ENCODE measurements around the gene IMPG2. TPM values are rescaled to one million over a fixed set of nuclear protein-coding genes. Genes with fewer than 3 reads are reported as not detected.

IMPG2 gene
- total RNA-seq, 2 experiments from 2014 or later: 0.03 TPM; not detected in 1

- H3K4me1 ChIP-seq (ENCODE audit: insufficient read depth, low read length, poor library complexity, severe bottlenecking): no peaks in the 10 kb centered on the region
- CTCF ChIA-PET (ENCODE audit: unreplicated experiment): no interaction called here
- no peak overlapping the region for H3K27ac ChIP-seq (ENCODE audit: low read depth, low read length, poor library complexity, severe bottlenecking)
- H4K20me1 ChIP-seq (ENCODE audit: insufficient read depth, low read length): no peaks in the 10 kb centered on the region
- intact Hi-C loops (cut with micrococcal nuclease; ENCODE audit: unreplicated experiment): no loop called here
- no peaks in the 10 kb centered on the region for H3K36me3 ChIP-seq (ENCODE audit: insufficient read depth, low read length)
- no peaks in the 10 kb centered on the region for H3K9me2 ChIP-seq (ENCODE audit: insufficient read depth, low read length)
- H3K4me3 ChIP-seq (ENCODE audit: low read depth, low read length, poor library complexity, severe bottlenecking): no peak overlapping the region
- TF ChIP-seq CTCF (conservative IDR thresholded peaks at IDR 0.05; ENCODE audit: low read length) (no peak), EZH2phosphoT487 (IDR thresholded peaks at IDR 0.05; ENCODE audit: borderline replicate concordance, low read depth, low read length) (no peak)
- no peak overlapping the region for H3K4me2 ChIP-seq (ENCODE audit: low read length)
- no TSS peak for BruUV-seq (replicated peaks)
- no peaks in the 10 kb centered on the region for H3K79me2 ChIP-seq (ENCODE audit: insufficient read depth, low read depth, low read length)
- H2AFZ ChIP-seq (ENCODE audit: low read length): no peak overlapping the region
- POLR2A ChIA-PET: no interaction called here
- no peak for DNase-seq (ENCODE audit: low spot score)
- H3K9me3 ChIP-seq (ENCODE audit: low read length): no peaks in the 10 kb centered on the region
Observed at GRCh38 chr3:101203411-101203810, 117.0 kb downstream of the IMPG2 start.

GRCh38 chr3:101202640-101203039 is 117.7 kb downstream of the IMPG2 start:
- ChIA-PET CTCF (ENCODE audit: unreplicated experiment) (no interaction called here), POLR2A (interaction anchor here (1.7 kb wide), 1 partner anchor 8 kb away, joined by 3 read pairs; no protein-coding TSS in a partner anchor)
- no peak overlapping the region for H3K4me3 ChIP-seq (ENCODE audit: low read depth, low read length, poor library complexity, severe bottlenecking)
- TF ChIP-seq EZH2phosphoT487 (IDR thresholded peaks at IDR 0.05; ENCODE audit: borderline replicate concordance, low read depth, low read length): no peak
- no peak for TF ChIP-seq CTCF (conservative IDR thresholded peaks at IDR 0.05; ENCODE audit: low read length)
- intact Hi-C loops (cut with micrococcal nuclease; ENCODE audit: unreplicated experiment): no loop called here
- H3K36me3 ChIP-seq (ENCODE audit: insufficient read depth, low read length): no peaks in the 10 kb centered on the region
- no peak overlapping the region for H2AFZ ChIP-seq (ENCODE audit: low read length)
- no peak overlapping the region for H3K4me2 ChIP-seq (ENCODE audit: low read length)
- no peaks in the 10 kb centered on the region for H3K9me2 ChIP-seq (ENCODE audit: insufficient read depth, low read length)
- peak; percentile 3 for DNase-seq (ENCODE audit: low spot score)
- no peaks in the 10 kb centered on the region for H3K79me2 ChIP-seq (ENCODE audit: insufficient read depth, low read depth, low read length)
- no peaks in the 10 kb centered on the region for H3K9me3 ChIP-seq (ENCODE audit: low read length)
- BruUV-seq (replicated peaks): no TSS peak
- H4K20me1 ChIP-seq (ENCODE audit: insufficient read depth, low read length): no peaks in the 10 kb centered on the region
- H3K4me1 ChIP-seq (ENCODE audit: insufficient read depth, low read length, poor library complexity, severe bottlenecking): no peaks in the 10 kb centered on the region
- H3K27ac ChIP-seq (ENCODE audit: low read depth, low read length, poor library complexity, severe bottlenecking): no peak overlapping the region

- no peak overlapping the region for H3K27ac ChIP-seq (ENCODE audit: low read depth, low read length, poor library complexity, severe bottlenecking)
- CTCF ChIA-PET (ENCODE audit: unreplicated experiment): no interaction called here
- H3K4me1 ChIP-seq (ENCODE audit: insufficient read depth, low read length, poor library complexity, severe bottlenecking): no peaks in the 10 kb centered on the region
- H3K36me3 ChIP-seq (ENCODE audit: insufficient read depth, low read length): no peaks in the 10 kb centered on the region
- no peaks in the 10 kb centered on the region for H3K79me2 ChIP-seq (ENCODE audit: insufficient read depth, low read depth, low read length)
- TF ChIP-seq EZH2phosphoT487 (IDR thresholded peaks at IDR 0.05; ENCODE audit: borderline replicate concordance, low read depth, low read length) (no peak), CTCF (conservative IDR thresholded peaks at IDR 0.05; ENCODE audit: low read length) (no peak)
- no peaks in the 10 kb centered on the region for H3K9me2 ChIP-seq (ENCODE audit: insufficient read depth, low read length)
- no peaks in the 10 kb centered on the region for H3K9me3 ChIP-seq (ENCODE audit: low read length)
- POLR2A ChIA-PET: interaction anchor here (0.6 to 1.6 kb wide), 5 partner anchors 9 to 79 kb away, joined by 3 to 4 read pairs (median 3); no protein-coding TSS in a partner anchor
- H3K4me3 ChIP-seq (ENCODE audit: low read depth, low read length, poor library complexity, severe bottlenecking): no peak overlapping the region
- H3K4me2 ChIP-seq (ENCODE audit: low read length): no peak overlapping the region
- intact Hi-C loops (cut with micrococcal nuclease; ENCODE audit: unreplicated experiment): no loop called here
- H4K20me1 ChIP-seq (ENCODE audit: insufficient read depth, low read length): no peaks in the 10 kb centered on the region
- no peak for DNase-seq (ENCODE audit: low spot score)
- H2AFZ ChIP-seq (ENCODE audit: low read length): no peak overlapping the region
- BruUV-seq (replicated peaks): no TSS peak
Observed at GRCh38 chr3:101200461-101200860, 119.9 kb downstream of the IMPG2 start.

All from OCI-LY7 (cell line).